ENCODE results near the gene TMIGD3.

- no peak for TF ChIP-seq EP300 (IDR thresholded peaks at IDR 0.05)
- TF ChIP-seq CTCF (IDR thresholded peaks at IDR 0.05): no peak
- no peak for TF ChIP-seq POLR2AphosphoS5 (IDR thresholded peaks at IDR 0.05)
Measured at GRCh38 chr1:111462370-111463028, 40.9 kb downstream of the TMIGD3 start.

Data from gastroesophageal sphincter (tissue), 3 donors.